GM23338 (cell line): Measurements from ENCODE around the gene RASSF4.

Source experiments
- CREB1 ChIP-seq: fragments of 250-450 bp; sonication (Bioruptor Pico); IDR thresholded peaks from 2 replicates; pipeline ENCODE4 v1.5.0; 2020; ENCODE audit warnings: low read depth, mild to moderate bottlenecking, moderate library complexity
- EZH2phosphoT487 ChIP-seq: fragments of 200-600 bp; sonication (generic); IDR thresholded peaks from one replicate; pipeline ENCODE4 v1.8.1; 2018; ENCODE audit warnings: antibody characterized with exemption; ENCODE audit not compliant: unreplicated experiment
- NANOG ChIP-seq: IDR thresholded peaks from 2 replicates; pipeline ENCODE4 v1.6.1; 2016; ENCODE audit warnings: antibody characterized with exemption, borderline replicate concordance
- POLR2AphosphoS5 ChIP-seq: IDR thresholded peaks from 2 replicates; pipeline ENCODE4 v1.6.1; 2016; ENCODE audit warnings: antibody characterized with exemption, low read depth
- TF ChIP-seq, protein P1 (sequence below), 2 experiments: fragments of 200-600 bp in 1 of 2; sonication (generic) in 1 of 2; conservative IDR thresholded peaks; 2 replicates each; pipeline versions ENCODE4 v1.5.1 to v1.6.1; 2016 to 2017; ENCODE audit warnings: antibody characterized with exemption in 2 of 2, low read depth in 2 of 2, mild to moderate bottlenecking in 2 of 2, moderate library complexity in 1 of 2
- TF ChIP-seq, protein P2 (sequence below): IDR thresholded peaks from 2 replicates; pipeline ENCODE4 v1.6.1; 2016; ENCODE audit warnings: antibody characterized with exemption

DNA sequence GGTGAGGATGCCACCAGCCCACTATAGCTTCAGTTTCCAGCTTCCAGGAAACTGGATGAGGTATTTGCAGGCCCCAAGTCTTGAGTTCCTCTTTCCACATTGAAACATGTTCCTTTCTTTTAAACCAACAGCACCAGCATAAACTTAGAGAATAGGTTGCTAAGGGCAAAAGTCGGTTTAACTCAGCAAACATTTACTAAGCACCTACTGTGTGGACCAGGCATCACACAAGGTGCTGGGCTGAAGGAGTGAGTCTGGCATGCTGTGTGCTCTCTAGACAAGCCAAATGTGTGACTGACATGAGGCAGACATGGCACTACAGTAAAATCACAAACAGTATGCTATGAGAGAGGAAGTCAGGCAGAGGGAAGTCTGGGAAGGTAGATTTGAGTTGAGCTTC, 11.0 kb upstream of the RASSF4 start:
- TF ChIP-seq, protein P1, sequence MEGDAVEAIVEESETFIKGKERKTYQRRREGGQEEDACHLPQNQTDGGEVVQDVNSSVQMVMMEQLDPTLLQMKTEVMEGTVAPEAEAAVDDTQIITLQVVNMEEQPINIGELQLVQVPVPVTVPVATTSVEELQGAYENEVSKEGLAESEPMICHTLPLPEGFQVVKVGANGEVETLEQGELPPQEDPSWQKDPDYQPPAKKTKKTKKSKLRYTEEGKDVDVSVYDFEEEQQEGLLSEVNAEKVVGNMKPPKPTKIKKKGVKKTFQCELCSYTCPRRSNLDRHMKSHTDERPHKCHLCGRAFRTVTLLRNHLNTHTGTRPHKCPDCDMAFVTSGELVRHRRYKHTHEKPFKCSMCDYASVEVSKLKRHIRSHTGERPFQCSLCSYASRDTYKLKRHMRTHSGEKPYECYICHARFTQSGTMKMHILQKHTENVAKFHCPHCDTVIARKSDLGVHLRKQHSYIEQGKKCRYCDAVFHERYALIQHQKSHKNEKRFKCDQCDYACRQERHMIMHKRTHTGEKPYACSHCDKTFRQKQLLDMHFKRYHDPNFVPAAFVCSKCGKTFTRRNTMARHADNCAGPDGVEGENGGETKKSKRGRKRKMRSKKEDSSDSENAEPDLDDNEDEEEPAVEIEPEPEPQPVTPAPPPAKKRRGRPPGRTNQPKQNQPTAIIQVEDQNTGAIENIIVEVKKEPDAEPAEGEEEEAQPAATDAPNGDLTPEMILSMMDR (conservative IDR thresholded peaks at IDR 0.05; ENCODE audit: low read depth in 2 of 2), result no peak
- TF ChIP-seq NANOG, result no peak
- no peak for TF ChIP-seq POLR2AphosphoS5
- no peak for TF ChIP-seq EZH2phosphoT487
- no peak for TF ChIP-seq CREB1 (CRISPR knock-in tag)
- TF ChIP-seq, protein P2, sequence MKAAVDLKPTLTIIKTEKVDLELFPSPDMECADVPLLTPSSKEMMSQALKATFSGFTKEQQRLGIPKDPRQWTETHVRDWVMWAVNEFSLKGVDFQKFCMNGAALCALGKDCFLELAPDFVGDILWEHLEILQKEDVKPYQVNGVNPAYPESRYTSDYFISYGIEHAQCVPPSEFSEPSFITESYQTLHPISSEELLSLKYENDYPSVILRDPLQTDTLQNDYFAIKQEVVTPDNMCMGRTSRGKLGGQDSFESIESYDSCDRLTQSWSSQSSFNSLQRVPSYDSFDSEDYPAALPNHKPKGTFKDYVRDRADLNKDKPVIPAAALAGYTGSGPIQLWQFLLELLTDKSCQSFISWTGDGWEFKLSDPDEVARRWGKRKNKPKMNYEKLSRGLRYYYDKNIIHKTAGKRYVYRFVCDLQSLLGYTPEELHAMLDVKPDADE, result no peak
